ENCODE results near the gene TRMT61A.

The TRMT61A gene

DNA sequence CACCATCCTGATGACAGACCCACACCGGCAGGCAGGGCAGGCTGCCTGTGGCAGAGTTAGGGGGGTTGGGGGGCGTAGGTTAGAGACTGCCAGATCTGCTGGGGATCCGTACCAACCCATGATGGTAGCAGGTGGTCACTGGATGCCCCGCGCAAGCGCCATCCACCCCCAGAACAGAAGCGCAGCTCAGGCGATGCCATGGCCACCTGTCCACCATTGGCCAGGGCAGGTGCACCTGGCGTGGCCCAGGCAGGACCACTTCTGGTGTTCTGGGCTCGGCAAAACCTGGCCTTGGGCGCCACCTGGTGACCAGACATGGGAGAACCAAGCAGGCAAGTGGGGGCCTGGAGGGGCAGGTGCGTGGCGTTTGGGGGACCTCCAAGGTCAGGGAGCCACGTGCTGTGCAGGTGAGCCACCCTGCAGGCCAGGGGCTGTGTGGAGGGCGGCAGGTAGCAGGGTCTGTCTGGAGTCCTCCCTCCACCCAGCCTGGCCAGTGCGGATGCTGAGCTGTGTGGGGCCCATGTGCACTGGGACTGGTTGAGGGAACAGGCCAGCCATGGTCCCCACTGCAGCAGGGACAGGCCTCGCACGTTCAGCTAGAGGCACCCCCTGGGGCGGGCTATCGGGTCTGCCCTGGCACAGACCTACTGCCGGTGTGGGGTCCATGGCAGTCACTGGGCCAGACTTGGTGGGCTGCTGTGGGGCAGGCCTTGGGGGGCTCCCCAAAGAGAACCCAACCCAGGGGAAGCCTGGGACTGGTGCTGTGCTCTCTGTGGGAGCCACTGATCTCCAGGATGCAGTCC is 17.9 kb downstream of the TRMT61A start:
- DNase-seq (ENCODE audit: low read depth, low spot score), result peak; percentile 76

GRCh38 chr14:103547455-103547940 is 18.5 kb downstream of the TRMT61A start:
- no peak for DNase-seq (ENCODE audit: low read depth, low spot score)

DNA sequence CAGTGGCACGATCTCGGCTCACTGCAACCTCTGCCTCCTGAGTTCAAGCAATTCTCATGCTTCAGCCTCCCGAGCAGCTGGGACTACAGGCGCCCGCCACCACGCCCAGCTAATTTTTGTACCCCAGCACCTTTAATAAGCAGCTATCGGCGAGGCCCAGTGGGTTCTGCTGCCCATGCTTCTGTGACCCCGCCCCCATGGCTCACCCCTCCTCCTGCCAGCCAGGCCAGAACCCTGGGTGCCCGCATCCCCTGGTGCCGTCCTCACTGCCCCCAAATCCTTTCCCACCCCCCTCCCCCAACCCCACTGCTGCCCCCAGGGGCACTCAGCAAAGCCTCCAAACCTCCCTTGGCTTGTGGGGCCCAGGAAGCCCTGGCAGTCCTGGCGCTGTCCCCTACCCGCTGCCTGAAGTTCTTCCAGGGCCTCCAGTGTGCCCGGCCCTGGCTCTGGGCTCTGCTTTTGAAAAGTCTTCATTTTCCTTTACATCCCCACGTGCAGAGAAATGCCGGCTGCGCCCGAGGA is 19.0 kb downstream of the TRMT61A start:
- DNase-seq (ENCODE audit: low read depth, low spot score), result no peak

- no peak for DNase-seq (ENCODE audit: low read depth, low spot score)
Observed at GRCh38 chr14:103548463-103549351, 19.7 kb downstream of the TRMT61A start.

- no peak for DNase-seq (ENCODE audit: low read depth, low spot score)
Observed at GRCh38 chr14:103549361-103550311, 20.6 kb downstream of the TRMT61A start.

- DNase-seq (ENCODE audit: low read depth, low spot score), result peak; percentile 29
Observed at GRCh38 chr14:103550451-103551337, 21.7 kb downstream of the TRMT61A start.

- DNase-seq (ENCODE audit: low read depth, low spot score), result no peak
Observed at GRCh38 chr14:103551338-103551762, 22.4 kb downstream of the TRMT61A start.

GRCh38 chr14:103552011-103552845 is 23.2 kb downstream of the TRMT61A start:
- DNase-seq (ENCODE audit: low read depth, low spot score), result peak; percentile 89

DNA sequence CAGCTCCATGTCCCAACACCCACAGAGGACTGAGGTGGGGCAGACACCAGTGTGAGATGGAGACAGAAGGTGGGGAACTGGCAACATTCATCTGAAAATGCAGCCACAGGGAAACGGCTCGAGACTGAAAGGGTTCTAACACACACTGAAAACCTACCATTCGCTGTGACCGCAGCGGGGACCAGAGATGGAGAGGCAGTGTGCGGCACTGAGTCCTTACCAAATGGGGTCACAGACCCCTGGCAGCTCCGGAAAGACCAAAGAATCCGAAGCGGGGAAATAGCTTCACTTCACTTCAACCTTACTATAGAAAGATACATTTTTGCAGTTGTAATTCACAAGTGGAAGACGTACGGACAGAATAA is 23.8 kb downstream of the TRMT61A start:
- no peak for DNase-seq (ENCODE audit: low read depth, low spot score)

DNA sequence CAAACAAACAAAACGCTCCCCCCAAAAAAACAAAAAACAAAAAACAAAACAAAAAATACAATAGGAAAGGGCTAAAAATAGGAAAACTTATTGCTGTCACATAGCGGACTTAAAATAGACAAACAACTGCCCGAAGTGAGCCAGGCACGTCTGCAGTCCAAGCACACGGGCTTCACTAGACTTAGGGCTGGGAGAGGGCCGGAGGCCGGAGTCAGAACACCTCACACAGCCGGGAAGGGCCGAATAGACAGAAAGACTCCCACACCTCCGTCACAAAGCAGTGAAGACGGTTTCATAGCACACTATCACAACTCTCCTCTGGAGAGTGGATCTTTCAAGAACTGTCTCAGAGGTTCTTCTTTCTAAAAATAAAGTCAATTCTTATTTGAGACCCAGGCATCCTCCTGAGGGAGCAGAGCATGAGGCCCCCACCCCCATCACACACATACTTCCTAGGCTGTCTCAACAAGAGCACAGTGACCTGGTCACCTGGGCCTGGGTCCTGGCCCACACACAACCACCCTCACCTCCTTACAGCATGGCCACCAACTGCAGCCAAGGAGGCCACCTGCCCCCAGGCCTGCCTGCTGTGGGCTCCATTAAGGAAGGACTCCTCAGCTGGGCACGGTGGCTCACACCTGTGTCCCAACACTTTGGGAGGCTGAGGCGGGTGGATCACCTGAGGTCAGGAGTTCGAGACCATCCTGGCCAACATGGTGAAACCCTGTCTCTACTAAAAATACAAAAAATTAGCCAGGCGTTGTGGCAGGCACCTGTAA is 26.8 kb downstream of the TRMT61A start:
- DNase-seq (ENCODE audit: low read depth, low spot score), result no peak

DNA sequence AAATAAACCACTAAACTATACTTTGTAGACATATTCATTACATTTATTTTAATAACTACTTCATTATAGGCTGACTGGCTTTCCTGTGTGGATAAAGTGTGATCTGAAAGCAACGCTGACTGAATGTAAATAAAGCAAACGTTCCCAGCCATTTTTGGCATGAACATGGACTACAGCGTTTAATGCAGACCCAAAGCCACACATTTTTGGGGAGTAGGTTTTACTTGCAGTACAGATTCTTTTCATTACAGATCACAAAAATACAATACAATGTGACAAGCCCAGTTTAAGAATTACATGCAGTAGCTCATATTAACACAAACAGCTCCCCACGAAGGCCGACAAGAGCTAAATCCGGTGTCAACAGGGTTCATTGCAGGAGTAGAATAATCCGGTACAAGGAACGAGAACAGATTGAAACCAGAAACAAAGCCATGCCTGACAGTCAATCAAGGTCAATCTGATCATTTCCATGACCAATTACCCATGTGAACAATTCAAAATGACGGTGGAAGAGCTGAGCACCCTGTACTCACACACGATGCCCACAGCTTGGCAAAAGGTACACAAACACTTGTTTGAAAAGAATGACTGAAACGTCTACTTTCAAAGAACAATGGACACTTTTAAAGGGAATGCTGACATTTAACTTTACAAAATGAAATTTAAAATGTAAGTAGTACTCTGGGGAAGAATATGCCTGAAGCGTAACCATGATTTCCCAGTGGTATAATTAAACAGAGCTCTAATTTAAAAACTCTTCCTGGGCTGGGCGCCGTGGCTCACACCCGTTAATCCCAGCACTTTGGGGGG is 28.2 kb downstream of the TRMT61A start:
- no peak for DNase-seq (ENCODE audit: low read depth, low spot score)

- DNase-seq (ENCODE audit: low read depth, low spot score), result peak; percentile 88
Observed at GRCh38 chr14:103558071-103558882, 29.3 kb downstream of the TRMT61A start.

- no peak for DNase-seq (ENCODE audit: low read depth, low spot score)
Observed at GRCh38 chr14:103559766-103560165, 30.8 kb downstream of the TRMT61A start.

- no peak for DNase-seq (ENCODE audit: low read depth, low spot score)
Observed at GRCh38 chr14:103560691-103561090, 31.7 kb downstream of the TRMT61A start.

DNA sequence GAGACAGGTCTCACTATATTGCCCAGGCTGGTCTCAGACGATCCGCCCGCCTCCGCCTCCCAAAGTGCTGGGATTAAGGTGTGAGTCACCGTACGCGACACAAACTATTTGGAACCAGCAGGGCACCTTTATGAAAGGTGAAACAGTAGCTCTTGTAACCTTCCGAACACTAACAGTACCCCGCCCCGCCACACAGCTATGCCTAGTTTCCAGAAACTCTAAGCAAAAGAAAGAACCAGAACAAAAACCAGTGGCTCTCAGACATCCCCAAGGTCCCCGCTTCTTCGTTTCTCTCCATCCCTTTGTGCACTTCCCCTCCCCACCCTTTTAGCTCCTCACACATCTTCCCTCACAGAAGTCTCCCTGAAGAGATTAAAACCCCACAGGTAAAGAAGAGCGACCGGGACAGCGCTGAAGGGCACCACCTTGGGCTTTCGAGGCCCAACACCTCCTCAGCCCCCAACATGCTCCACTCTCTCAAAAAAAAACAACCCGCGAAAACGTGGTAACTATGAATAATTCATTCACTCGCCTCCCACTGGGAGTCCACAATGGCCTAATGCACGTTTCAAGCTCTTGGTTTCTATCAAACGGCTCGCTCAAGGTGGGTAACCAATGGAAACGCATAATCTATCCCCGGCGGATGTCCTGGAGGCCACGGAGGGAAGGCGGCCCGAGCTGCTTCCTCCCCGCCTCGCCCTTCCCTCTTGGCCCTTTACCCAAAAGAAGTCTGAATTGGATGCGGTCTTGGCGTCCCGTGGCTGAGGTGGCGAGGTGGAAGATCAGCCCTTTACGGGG is 32.6 kb downstream of the TRMT61A start:
- peak; percentile 78 for DNase-seq (ENCODE audit: low read depth, low spot score)

GRCh38 chr14:103562179-103562428 is 33.1 kb downstream of the TRMT61A start:
- DNase-seq (ENCODE audit: low read depth, low spot score), result no peak

All from astrocyte of the hippocampus (primary cell).